HT1080 (cell line): Measurements from ENCODE around the gene UBALD2. TPM values are rescaled to one million over a fixed set of nuclear protein-coding genes. Genes with fewer than 3 reads are reported as not detected.
"Not testable (repeated sequence)": the region's sequence is repeated elsewhere in the genome, so short reads cannot be mapped to it uniquely, and the experiment has no call there.

ENCODE experiments used
- DNase-seq: peaks from one replicate; pipeline ENCODE4 v3.0.0-alpha.2; 2015; ENCODE audit warnings: low read depth
- total RNA-seq: library from RNA; depleted of rRNA; stranded (reverse); fragments of >200 nt; shearing (Covaris generic); gene quantifications from 2 replicates; pipeline ENCODE4 v1.2.3, GENCODE V29; 2014

Gene UBALD2
- total RNA-seq, 1 experiment from 2014 or later = 65.9 TPM

- DNase-seq = no peak
These were observed 12.4 kb downstream of the UBALD2 start for GRCh38 chr17:76277300-76278267.

- no peak for DNase-seq
These were observed 13.2 kb downstream of the UBALD2 start for GRCh38 chr17:76278268-76278908.

DNA sequence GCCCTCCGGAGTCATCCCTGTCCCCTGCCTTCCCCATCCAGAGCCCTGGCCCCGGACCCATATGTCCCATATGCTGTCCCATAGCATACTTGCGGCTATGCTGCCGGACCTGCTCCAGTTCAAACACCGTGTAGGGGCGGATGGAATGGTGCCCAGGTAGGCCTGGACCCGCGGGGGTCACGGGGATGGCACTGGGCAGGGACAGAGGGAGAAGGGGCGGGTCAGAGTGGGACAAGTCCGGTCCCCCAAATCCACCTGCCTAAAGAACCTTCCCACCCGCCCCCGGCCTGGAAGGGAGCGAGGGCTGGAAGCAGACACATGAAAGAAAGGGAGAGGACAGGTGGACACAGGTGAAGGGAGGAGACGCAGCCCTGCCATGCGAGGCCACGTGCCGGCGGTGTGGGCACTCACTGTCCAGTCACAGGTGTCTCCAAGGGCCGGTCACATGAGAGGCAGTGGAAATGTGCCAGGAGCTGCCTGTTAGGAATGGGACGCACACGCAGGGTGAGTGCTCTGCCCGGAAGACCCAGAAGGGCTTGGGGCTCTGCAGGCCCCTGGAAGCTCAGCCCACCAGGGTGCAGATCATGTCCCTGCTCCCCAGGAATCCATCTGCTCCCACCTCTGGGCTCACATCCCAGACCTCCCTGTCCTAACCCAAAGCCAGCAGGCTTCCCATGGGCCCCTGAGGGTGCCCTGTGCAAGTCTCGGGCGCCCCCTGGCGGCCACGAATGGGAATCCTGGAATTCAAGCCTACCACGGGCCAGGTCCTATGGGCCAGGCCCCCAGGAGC lies 14.0 kb downstream of the UBALD2 start:
- DNase-seq = peak; percentile 73

DNA sequence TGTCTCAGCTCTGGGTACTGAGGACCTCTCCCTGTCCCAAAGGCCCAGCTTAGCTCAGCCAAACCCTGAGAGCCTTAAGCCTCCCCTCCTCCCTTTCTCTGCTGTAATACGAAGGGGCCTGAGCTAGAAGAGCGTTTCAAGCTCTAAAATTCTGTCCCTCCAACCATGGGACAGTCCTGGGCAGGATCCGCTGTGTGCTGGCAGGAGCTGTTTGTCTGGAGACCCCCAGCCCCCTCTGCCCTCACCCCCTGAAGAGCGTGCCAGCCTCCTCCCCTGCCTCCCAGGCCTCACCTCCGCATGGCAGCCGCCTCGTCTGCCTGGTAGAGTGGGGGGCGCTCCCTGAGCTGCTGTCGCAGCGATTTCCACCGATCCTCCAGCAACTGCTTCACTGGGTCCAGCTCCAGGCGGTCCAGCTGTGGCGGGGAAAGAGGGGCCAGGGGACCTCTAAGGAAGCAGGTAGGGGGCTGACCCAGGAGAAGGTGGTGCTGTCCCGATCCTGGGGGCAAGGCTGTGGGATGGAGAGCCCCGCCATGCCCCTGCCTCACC lies 14.7 kb downstream of the UBALD2 start:
- DNase-seq = no peak

- DNase-seq = no peak
These were observed 15.5 kb downstream of the UBALD2 start for GRCh38 chr17:76280650-76281049.

- DNase-seq = no peak
These were observed 16.6 kb downstream of the UBALD2 start for GRCh38 chr17:76281573-76282371.

DNA sequence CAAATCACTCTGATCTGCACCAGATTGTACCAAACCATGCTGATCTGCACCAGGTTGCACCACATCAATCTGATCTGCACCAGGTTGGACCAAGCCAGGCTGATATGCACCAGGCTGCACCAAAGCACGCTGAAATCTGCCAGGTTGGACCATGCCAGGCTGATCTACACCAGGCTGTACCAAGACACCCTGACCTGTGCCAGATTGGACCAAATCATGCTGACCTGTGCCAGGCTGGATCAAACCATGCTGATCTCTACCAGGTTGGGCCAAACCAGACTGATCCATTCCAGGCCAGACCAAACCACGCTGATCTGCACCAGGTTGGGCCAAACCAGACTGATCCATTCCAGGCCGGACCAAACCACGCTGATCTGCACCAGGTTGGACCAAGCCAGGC lies 27.4 kb downstream of the UBALD2 start:
- DNase-seq = no peak

DNA sequence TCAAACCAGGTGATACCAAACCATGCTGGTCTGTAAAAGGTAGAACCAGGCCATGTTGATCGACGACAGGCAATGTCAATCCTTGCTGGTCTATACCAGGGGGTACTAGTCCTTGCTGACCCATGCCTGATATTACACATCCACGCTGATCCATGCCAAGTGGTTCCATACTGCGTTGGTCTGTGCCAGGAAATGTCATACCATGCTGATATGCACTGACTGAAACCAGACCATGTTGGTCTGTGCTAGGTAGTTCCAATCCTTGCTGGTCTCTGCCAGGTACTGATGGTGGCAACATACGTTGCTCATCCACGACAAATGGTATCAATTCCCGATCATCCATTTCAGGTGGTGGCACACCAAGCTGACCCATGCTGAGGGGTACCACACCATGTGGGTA lies 28.0 kb downstream of the UBALD2 start:
- no peak for DNase-seq

DNA sequence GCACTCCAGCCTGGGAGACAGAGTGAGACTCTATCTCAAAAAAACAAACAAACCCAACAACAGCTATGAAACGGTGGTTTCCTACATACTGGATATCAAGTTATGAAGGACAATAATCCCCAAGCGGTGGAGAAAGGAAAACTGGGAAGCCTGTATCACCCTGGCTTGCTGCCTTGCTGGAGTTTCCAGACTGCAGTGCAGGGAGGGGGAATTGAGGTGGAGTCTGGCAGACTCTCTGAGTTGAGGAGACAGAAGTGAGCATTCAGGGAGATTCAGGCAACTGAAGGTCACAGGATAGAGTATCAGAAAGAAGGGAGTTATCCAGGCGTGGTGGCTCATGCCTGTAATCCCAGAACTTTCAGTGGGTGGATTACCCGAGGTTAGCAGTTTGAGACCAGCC lies 31.0 kb downstream of the UBALD2 start:
- DNase-seq = no peak

- no peak for DNase-seq
These were observed 31.7 kb downstream of the UBALD2 start for GRCh38 chr17:76296889-76297288.

- DNase-seq = no peak
These were observed 32.3 kb downstream of the UBALD2 start for GRCh38 chr17:76297436-76297835.

- no peak for DNase-seq
These were observed 39.3 kb downstream of the UBALD2 start for GRCh38 chr17:76304226-76305134.

DNA sequence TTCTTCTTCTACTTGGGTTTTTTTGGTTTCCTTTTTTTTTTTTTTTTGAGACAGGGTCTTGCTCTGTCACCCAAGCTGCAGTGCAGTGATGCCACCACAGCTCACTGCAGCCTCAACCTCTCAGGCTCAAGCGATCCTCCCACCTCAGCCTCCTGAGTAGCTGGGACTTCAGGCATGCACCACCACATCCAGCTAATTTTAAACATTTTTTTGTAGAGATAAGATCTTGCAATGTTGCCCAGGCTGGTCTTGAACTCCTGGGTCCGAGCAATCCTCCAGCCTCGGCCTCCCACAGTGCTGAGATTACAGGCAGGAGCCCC lies 39.9 kb downstream of the UBALD2 start:
- DNase-seq = not testable (repeated sequence)

DNA sequence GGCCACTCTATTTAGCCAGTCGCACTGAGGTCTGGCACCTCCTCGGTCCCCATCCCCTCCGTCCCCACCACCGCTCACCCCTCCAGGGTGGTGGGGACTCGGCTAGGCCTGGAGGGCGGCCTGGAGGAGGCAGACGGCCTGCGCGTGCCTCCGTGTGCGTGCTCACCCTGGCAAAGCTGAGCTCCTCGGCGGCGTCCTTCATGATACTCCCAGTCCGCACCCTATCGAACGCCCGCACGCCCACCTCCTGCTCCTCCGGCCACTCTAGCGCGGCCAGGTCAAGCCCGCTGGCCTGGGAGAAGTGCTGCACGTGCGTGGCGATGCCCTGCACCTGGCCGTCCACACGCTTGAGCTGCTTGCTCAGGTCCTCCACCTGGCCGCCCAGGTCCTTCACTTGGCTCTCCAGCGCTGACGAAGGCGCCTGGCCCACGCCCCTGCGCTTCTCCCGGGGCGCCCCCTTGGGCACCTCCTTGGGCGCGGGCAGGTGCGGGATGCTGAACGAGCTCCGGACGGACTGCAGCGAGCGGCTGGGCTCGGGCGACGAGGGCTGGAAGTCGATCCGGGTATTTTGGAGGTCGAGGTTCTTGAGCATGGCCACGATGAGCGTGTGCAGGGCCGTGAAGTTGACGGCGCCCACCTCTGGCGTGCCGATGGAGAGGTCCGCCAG lies 42.3 kb downstream of the UBALD2 start:
- no peak for DNase-seq

- no peak for DNase-seq
These were observed 42.8 kb downstream of the UBALD2 start, which contains the start of gene QRICH2 for GRCh38 chr17:76307966-76308338. Gene QRICH2 (minus strand): TSS chr17:76308276. CDS start chr17:76307998, 278 bp downstream.

GRCh38 chr17:76309461-76309860 lies 44.3 kb downstream of the UBALD2 start:
- DNase-seq = no peak

GRCh38 chr17:76312735-76313134 lies 47.6 kb downstream of the UBALD2 start:
- DNase-seq = no peak

GRCh38 chr17:76314392-76315227 lies 49.5 kb downstream of the UBALD2 start:
- DNase-seq = no peak
